ENCODE measurements around the gene ACADM.
"Not testable (repeated sequence)": the region's sequence is repeated elsewhere in the genome, so short reads cannot be mapped to it uniquely, and the experiment has no call there.

DNA sequence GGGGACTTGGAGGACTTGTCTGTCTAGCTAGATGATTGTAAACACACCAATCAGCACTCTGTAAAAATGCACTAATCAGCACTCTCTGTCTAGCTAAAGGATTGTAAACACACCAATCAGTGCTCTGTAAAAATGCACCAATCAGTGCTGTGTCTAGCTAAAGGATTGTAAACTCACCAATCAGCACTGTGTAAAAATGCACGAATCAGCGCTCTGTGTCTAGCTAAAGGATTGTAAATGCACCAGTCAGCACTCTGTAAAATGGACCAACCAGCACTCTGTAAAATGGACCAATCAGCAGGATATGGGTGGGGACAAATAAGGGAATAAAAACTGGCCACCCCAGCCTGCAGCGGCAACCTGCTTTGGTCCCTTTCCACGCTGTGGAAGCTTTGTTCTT is 34.0 kb downstream of the ACADM start:
- TF ChIP-seq, protein P1, sequence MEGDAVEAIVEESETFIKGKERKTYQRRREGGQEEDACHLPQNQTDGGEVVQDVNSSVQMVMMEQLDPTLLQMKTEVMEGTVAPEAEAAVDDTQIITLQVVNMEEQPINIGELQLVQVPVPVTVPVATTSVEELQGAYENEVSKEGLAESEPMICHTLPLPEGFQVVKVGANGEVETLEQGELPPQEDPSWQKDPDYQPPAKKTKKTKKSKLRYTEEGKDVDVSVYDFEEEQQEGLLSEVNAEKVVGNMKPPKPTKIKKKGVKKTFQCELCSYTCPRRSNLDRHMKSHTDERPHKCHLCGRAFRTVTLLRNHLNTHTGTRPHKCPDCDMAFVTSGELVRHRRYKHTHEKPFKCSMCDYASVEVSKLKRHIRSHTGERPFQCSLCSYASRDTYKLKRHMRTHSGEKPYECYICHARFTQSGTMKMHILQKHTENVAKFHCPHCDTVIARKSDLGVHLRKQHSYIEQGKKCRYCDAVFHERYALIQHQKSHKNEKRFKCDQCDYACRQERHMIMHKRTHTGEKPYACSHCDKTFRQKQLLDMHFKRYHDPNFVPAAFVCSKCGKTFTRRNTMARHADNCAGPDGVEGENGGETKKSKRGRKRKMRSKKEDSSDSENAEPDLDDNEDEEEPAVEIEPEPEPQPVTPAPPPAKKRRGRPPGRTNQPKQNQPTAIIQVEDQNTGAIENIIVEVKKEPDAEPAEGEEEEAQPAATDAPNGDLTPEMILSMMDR (IDR thresholded peaks at IDR 0.05) = not testable (repeated sequence)
- not testable (repeated sequence) for TF ChIP-seq EZH2phosphoT487 (IDR thresholded peaks at IDR 0.05; ENCODE audit: borderline replicate concordance, low read depth); GABPA (IDR thresholded peaks at IDR 0.05; ENCODE audit: low read depth); NRF1 (IDR thresholded peaks at IDR 0.05; ENCODE audit: low read depth, low read length); YY1 (IDR thresholded peaks at IDR 0.05; ENCODE audit: low read depth); TEAD4 (IDR thresholded peaks at IDR 0.05; ENCODE audit: borderline replicate concordance, insufficient read depth)
- TF ChIP-seq, protein P2, sequence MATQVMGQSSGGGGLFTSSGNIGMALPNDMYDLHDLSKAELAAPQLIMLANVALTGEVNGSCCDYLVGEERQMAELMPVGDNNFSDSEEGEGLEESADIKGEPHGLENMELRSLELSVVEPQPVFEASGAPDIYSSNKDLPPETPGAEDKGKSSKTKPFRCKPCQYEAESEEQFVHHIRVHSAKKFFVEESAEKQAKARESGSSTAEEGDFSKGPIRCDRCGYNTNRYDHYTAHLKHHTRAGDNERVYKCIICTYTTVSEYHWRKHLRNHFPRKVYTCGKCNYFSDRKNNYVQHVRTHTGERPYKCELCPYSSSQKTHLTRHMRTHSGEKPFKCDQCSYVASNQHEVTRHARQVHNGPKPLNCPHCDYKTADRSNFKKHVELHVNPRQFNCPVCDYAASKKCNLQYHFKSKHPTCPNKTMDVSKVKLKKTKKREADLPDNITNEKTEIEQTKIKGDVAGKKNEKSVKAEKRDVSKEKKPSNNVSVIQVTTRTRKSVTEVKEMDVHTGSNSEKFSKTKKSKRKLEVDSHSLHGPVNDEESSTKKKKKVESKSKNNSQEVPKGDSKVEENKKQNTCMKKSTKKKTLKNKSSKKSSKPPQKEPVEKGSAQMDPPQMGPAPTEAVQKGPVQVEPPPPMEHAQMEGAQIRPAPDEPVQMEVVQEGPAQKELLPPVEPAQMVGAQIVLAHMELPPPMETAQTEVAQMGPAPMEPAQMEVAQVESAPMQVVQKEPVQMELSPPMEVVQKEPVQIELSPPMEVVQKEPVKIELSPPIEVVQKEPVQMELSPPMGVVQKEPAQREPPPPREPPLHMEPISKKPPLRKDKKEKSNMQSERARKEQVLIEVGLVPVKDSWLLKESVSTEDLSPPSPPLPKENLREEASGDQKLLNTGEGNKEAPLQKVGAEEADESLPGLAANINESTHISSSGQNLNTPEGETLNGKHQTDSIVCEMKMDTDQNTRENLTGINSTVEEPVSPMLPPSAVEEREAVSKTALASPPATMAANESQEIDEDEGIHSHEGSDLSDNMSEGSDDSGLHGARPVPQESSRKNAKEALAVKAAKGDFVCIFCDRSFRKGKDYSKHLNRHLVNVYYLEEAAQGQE (IDR thresholded peaks at IDR 0.05; ENCODE audit: low read depth, low read length) = not testable (repeated sequence)
- TF ChIP-seq, protein P3, sequence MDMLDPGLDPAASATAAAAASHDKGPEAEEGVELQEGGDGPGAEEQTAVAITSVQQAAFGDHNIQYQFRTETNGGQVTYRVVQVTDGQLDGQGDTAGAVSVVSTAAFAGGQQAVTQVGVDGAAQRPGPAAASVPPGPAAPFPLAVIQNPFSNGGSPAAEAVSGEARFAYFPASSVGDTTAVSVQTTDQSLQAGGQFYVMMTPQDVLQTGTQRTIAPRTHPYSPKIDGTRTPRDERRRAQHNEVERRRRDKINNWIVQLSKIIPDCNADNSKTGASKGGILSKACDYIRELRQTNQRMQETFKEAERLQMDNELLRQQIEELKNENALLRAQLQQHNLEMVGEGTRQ (IDR thresholded peaks at IDR 0.05; ENCODE audit: borderline replicate concordance, low read depth, low read length) = not testable (repeated sequence)
- TF ChIP-seq, protein P4, sequence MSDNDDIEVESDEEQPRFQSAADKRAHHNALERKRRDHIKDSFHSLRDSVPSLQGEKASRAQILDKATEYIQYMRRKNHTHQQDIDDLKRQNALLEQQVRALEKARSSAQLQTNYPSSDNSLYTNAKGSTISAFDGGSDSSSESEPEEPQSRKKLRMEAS (IDR thresholded peaks at IDR 0.05; ENCODE audit: low read depth) = not testable (repeated sequence)
